Measurements from ENCODE around the gene LRCH1.

Gene LRCH1

GRCh38 chr13:46659413-46660065, 106.6 kb downstream of the LRCH1 start:
- POLR2A ChIA-PET: no interaction called here
- H3K27me3 ChIP-seq (replicated peaks in 2 of 5; ENCODE audit: control insufficient read depth in 4 of 5, insufficient read depth in 5 of 5, low read length in 4 of 5): no peaks in the 10 kb centered on the region

GRCh38 chr13:46660416-46660815, 107.4 kb downstream of the LRCH1 start:
- no peak overlapping the region for H3K4me3 ChIP-seq (ENCODE audit: control insufficient read depth in 1 of 7, extremely low read depth in 1 of 7, insufficient read depth in 4 of 7, low read depth in 2 of 7, low read length in 6 of 7)
- H3K9me3 ChIP-seq (ENCODE audit: control extremely low read depth in 1 of 5, control insufficient read depth in 4 of 5, insufficient read depth in 2 of 5, low read depth in 1 of 5, low read length in 4 of 5): no peaks in the 10 kb centered on the region
- no peak overlapping the region for H3K27ac ChIP-seq (ENCODE audit: insufficient read depth in 1 of 2, low read depth in 1 of 2, low read length in 2 of 2, poor library complexity in 1 of 2, severe bottlenecking in 2 of 2)
- H3K27me3 ChIP-seq (replicated peaks in 2 of 5; ENCODE audit: control insufficient read depth in 4 of 5, insufficient read depth in 5 of 5, low read length in 4 of 5): no peaks in the 10 kb centered on the region
- no peaks in the 10 kb centered on the region for H3K36me3 ChIP-seq (ENCODE audit: control insufficient read depth in 4 of 4, insufficient read depth in 4 of 4, low read length in 3 of 4)
- no peak for DNase-seq
- peaks cover 0 to 59% (median 25%) of the 10 kb centered on the region in 4 experiments for H3K4me1 ChIP-seq (ENCODE audit: control extremely low read depth in 1 of 4, control insufficient read depth in 4 of 4, insufficient read depth in 4 of 4, low read length in 3 of 4)
- WGBS (ENCODE audit: insufficient coverage): 38% methylated on average over 3 of the region's 3 CpGs
- POLR2A ChIA-PET: no interaction called here
- CTCF ChIA-PET: no interaction called here

More at GRCh38 chr13:46659413-46660065, 106.6 kb downstream of the LRCH1 start:
- peaks cover 0 to 59% (median 27%) of the 10 kb centered on the region in 4 experiments for H3K4me1 ChIP-seq (ENCODE audit: control extremely low read depth in 1 of 4, control insufficient read depth in 4 of 4, insufficient read depth in 4 of 4, low read length in 3 of 4)
- H3K36me3 ChIP-seq (ENCODE audit: control insufficient read depth in 4 of 4, insufficient read depth in 4 of 4, low read length in 3 of 4): no peaks in the 10 kb centered on the region
- no peak for DNase-seq
- no peaks in the 10 kb centered on the region for H3K9me3 ChIP-seq (ENCODE audit: control extremely low read depth in 1 of 5, control insufficient read depth in 4 of 5, insufficient read depth in 2 of 5, low read depth in 1 of 5, low read length in 4 of 5)
- H3K27ac ChIP-seq (ENCODE audit: insufficient read depth in 1 of 2, low read depth in 1 of 2, low read length in 2 of 2, poor library complexity in 1 of 2, severe bottlenecking in 2 of 2): no peak overlapping the region
- no peak overlapping the region for H3K4me3 ChIP-seq (ENCODE audit: control insufficient read depth in 1 of 7, extremely low read depth in 1 of 7, insufficient read depth in 4 of 7, low read depth in 2 of 7, low read length in 6 of 7)
- CTCF ChIA-PET: no interaction called here
- 100% methylated on average over 4 of the region's 6 CpGs for WGBS (ENCODE audit: insufficient coverage)

- CTCF ChIA-PET: interaction anchor here (1.3 to 2.0 kb wide), 2 partner anchors 47 to 59 kb away, joined by 3 to 5 read pairs; no protein-coding TSS in a partner anchor
- H3K27ac ChIP-seq (ENCODE audit: insufficient read depth in 1 of 2, low read depth in 1 of 2, low read length in 2 of 2, poor library complexity in 1 of 2, severe bottlenecking in 2 of 2): no peak overlapping the region
- H3K27me3 ChIP-seq (replicated peaks in 2 of 5; ENCODE audit: control insufficient read depth in 4 of 5, insufficient read depth in 5 of 5, low read length in 4 of 5): no peaks in the 10 kb centered on the region
- no peaks in the 10 kb centered on the region for H3K9me3 ChIP-seq (ENCODE audit: control extremely low read depth in 1 of 5, control insufficient read depth in 4 of 5, insufficient read depth in 2 of 5, low read depth in 1 of 5, low read length in 4 of 5)
- no peak overlapping the region for H3K4me3 ChIP-seq (ENCODE audit: control insufficient read depth in 1 of 7, extremely low read depth in 1 of 7, insufficient read depth in 4 of 7, low read depth in 2 of 7, low read length in 6 of 7)
- POLR2A ChIA-PET: no interaction called here
- 100% methylated on average over 1 of the region's 4 CpGs for whole genome bisulfite sequencing (ENCODE audit: insufficient coverage)
- DNase-seq: no peak
- no peaks in the 10 kb centered on the region for H3K36me3 ChIP-seq (ENCODE audit: control insufficient read depth in 4 of 4, insufficient read depth in 4 of 4, low read length in 3 of 4)
- peaks cover 3 to 59% (median 26%) of the 10 kb centered on the region in 4 experiments for H3K4me1 ChIP-seq (ENCODE audit: control extremely low read depth in 1 of 4, control insufficient read depth in 4 of 4, insufficient read depth in 4 of 4, low read length in 3 of 4)
These were observed 107.9 kb downstream of the LRCH1 start for GRCh38 chr13:46660857-46661256.

- ChIA-PET POLR2A (interaction anchor here (0.6 kb wide), 1 partner anchor 475 kb away, joined by 3 read pairs; no protein-coding TSS in a partner anchor), CTCF (interaction anchor here (0.9 to 2.0 kb wide), 7 partner anchors 10 to 111 kb away, joined by 3 to 5 read pairs (median 4); no protein-coding TSS in a partner anchor)
- H3K4me3 ChIP-seq (ENCODE audit: control insufficient read depth in 1 of 7, extremely low read depth in 1 of 7, insufficient read depth in 4 of 7, low read depth in 2 of 7, low read length in 6 of 7): no peak overlapping the region
- H3K9me3 ChIP-seq (ENCODE audit: control extremely low read depth in 1 of 5, control insufficient read depth in 4 of 5, insufficient read depth in 2 of 5, low read depth in 1 of 5, low read length in 4 of 5): no peaks in the 10 kb centered on the region
- no peaks in the 10 kb centered on the region for H3K36me3 ChIP-seq (ENCODE audit: control insufficient read depth in 4 of 4, insufficient read depth in 4 of 4, low read length in 3 of 4)
- DNase-seq: no peak
- H3K27ac ChIP-seq (ENCODE audit: insufficient read depth in 1 of 2, low read depth in 1 of 2, low read length in 2 of 2, poor library complexity in 1 of 2, severe bottlenecking in 2 of 2): no peak overlapping the region
- WGBS (ENCODE audit: insufficient coverage): 89% methylated on average over 2 of the region's 3 CpGs
- peaks cover 10 to 61% (median 33%) of the 10 kb centered on the region in 4 experiments for H3K4me1 ChIP-seq (ENCODE audit: control extremely low read depth in 1 of 4, control insufficient read depth in 4 of 4, insufficient read depth in 4 of 4, low read length in 3 of 4)
- no peaks in the 10 kb centered on the region for H3K27me3 ChIP-seq (replicated peaks in 2 of 5; ENCODE audit: control insufficient read depth in 4 of 5, insufficient read depth in 5 of 5, low read length in 4 of 5)
These were observed 109.7 kb downstream of the LRCH1 start for GRCh38 chr13:46662690-46663089.

GRCh38 chr13:46663206-46664037, 110.5 kb downstream of the LRCH1 start:
- Histone ChIP-seq H3K27ac (ENCODE audit: insufficient read depth in 1 of 2, low read depth in 1 of 2, low read length in 2 of 2, poor library complexity in 1 of 2, severe bottlenecking in 2 of 2) (peak overlapping the region; percentile 59 to 65), H3K9me3 (ENCODE audit: control extremely low read depth in 1 of 5, control insufficient read depth in 4 of 5, insufficient read depth in 2 of 5, low read depth in 1 of 5, low read length in 4 of 5) (no peaks in the 10 kb centered on the region), H3K36me3 (ENCODE audit: control insufficient read depth in 4 of 4, insufficient read depth in 4 of 4, low read length in 3 of 4) (no peaks in the 10 kb centered on the region), H3K4me1 (ENCODE audit: control extremely low read depth in 1 of 4, control insufficient read depth in 4 of 4, insufficient read depth in 4 of 4, low read length in 3 of 4) (peaks cover 10 to 68% (median 37%) of the 10 kb centered on the region in 4 experiments), H3K4me3 (ENCODE audit: control insufficient read depth in 1 of 7, extremely low read depth in 1 of 7, insufficient read depth in 4 of 7, low read depth in 2 of 7, low read length in 6 of 7) (no peak overlapping the region), H3K27me3 (replicated peaks in 2 of 5; ENCODE audit: control insufficient read depth in 4 of 5, insufficient read depth in 5 of 5, low read length in 4 of 5) (no peaks in the 10 kb centered on the region)
- peak in 2 of 3 donors; percentile 56 to 78 for DNase-seq
- WGBS (ENCODE audit: insufficient coverage): 50% methylated on average over 1 of the region's 3 CpGs
- POLR2A ChIA-PET: interaction anchor here (0.6 kb wide), 1 partner anchor 476 kb away, joined by 3 read pairs; no protein-coding TSS in a partner anchor
- CTCF ChIA-PET: interaction anchor here (1.5 to 2.0 kb wide), 2 partner anchors 19 to 112 kb away, joined by 4 read pairs; no protein-coding TSS in a partner anchor

- POLR2A ChIA-PET: no interaction called here
- CTCF ChIA-PET: interaction anchor here (1.5 kb wide), 1 partner anchor 112 kb away, joined by 4 read pairs; no protein-coding TSS in a partner anchor
- peaks cover 10 to 74% (median 43%) of the 10 kb centered on the region in 4 experiments for H3K4me1 ChIP-seq (ENCODE audit: control extremely low read depth in 1 of 4, control insufficient read depth in 4 of 4, insufficient read depth in 4 of 4, low read length in 3 of 4)
- H3K27me3 ChIP-seq (replicated peaks in 2 of 5; ENCODE audit: control insufficient read depth in 4 of 5, insufficient read depth in 5 of 5, low read length in 4 of 5): no peaks in the 10 kb centered on the region
- no peaks in the 10 kb centered on the region for H3K36me3 ChIP-seq (ENCODE audit: control insufficient read depth in 4 of 4, insufficient read depth in 4 of 4, low read length in 3 of 4)
- H3K27ac ChIP-seq (ENCODE audit: insufficient read depth in 1 of 2, low read depth in 1 of 2, low read length in 2 of 2, poor library complexity in 1 of 2, severe bottlenecking in 2 of 2): peak overlapping the region in 1 of 2 experiments; percentile 59
- WGBS (ENCODE audit: insufficient coverage): no CpG with 5 or more reads among the region's 3 CpGs
- DNase-seq: no peak
- peak overlapping the region in 1 of 7 experiments; percentile 10 for H3K4me3 ChIP-seq (ENCODE audit: control insufficient read depth in 1 of 7, extremely low read depth in 1 of 7, insufficient read depth in 4 of 7, low read depth in 2 of 7, low read length in 6 of 7)
- no peaks in the 10 kb centered on the region for H3K9me3 ChIP-seq (ENCODE audit: control extremely low read depth in 1 of 5, control insufficient read depth in 4 of 5, insufficient read depth in 2 of 5, low read depth in 1 of 5, low read length in 4 of 5)
These were observed 111.2 kb downstream of the LRCH1 start for GRCh38 chr13:46664195-46664594.

Data from common myeloid progenitor, CD34-positive (primary cell).